T-helper 1 cell treated with Interleukin-12 subunit alpha and Interleukin-12 subunit beta and Interleukin-4 antibody, amounts not matched to agents 30 ng/mL and 1 ng/mL, for 36 hours (primary cell): ENCODE measurements around the gene ZNF607. TPM values are rescaled to one million over a fixed set of nuclear protein-coding genes. Genes with fewer than 3 reads are reported as not detected.
"Not testable (repeated sequence)": the region's sequence is repeated elsewhere in the genome, so short reads cannot be mapped to it uniquely, and the experiment has no call there.

Experiments
- intact Hi-C: fragments of 100-400 bp; cut with micrococcal nuclease; formaldehyde crosslinking; loops from one replicate; pipeline ENCODE4 v1.15.1; 2024
- total RNA-seq: library from RNA; stranded (reverse); gene quantifications from 2 replicates; pipeline ENCODE4 v1.2.3, GENCODE V29; 2022

The ZNF607 gene
- total RNA-seq = 2.1 and 2.2 TPM in 2 replicates

- intact Hi-C loops = loop anchor here (1.0 kb wide), 3 partner anchors 27 to 63 kb away; partner anchors contain the start of gene ZNF573
Measured at GRCh38 chr19:37719111-37719926, at the start of gene ZNF607. Gene ZNF607 (minus strand): TSS chr19:37719761. CDS start chr19:37711618, 8,143 bp downstream.

GRCh38 chr19:37763488-37763887 lies 43.9 kb upstream of the ZNF607 start:
- intact Hi-C loops = no loop called here

- intact Hi-C loops = not testable (repeated sequence)
Measured at GRCh38 chr19:37757683-37758082, 38.1 kb upstream of the ZNF607 start.

GRCh38 chr19:37738371-37738770 lies 18.8 kb upstream of the ZNF607 start:
- intact Hi-C loops = no loop called here

GRCh38 chr19:37725181-37725580 lies 5.6 kb upstream of the ZNF607 start:
- intact Hi-C loops = no loop called here

- intact Hi-C loops = loop anchor here (1.0 kb wide), 4 partner anchors 28 to 126 kb away; partner anchors contain the start of genes ZNF540, ZNF571 and ZNF573
Measured at GRCh38 chr19:37719927-37720265, 335 bp upstream of the ZNF607 start.

- intact Hi-C loops = no loop called here
Measured at GRCh38 chr19:37718304-37718703, 1.3 kb downstream of the ZNF607 start.

- intact Hi-C loops = no loop called here
Measured at GRCh38 chr19:37716140-37716539, 3.4 kb downstream of the ZNF607 start.

- intact Hi-C loops = no loop called here
Measured at GRCh38 chr19:37706052-37706605, 13.4 kb downstream of the ZNF607 start.

GRCh38 chr19:37699057-37699456 lies 20.5 kb downstream of the ZNF607 start:
- intact Hi-C loops = no loop called here

- intact Hi-C loops = no loop called here
Measured at GRCh38 chr19:37698216-37698615, 21.3 kb downstream of the ZNF607 start.

- intact Hi-C loops = no loop called here
Measured at GRCh38 chr19:37695144-37695899, 24.2 kb downstream of the ZNF607 start.

GRCh38 chr19:37692956-37693620 lies 26.5 kb downstream of the ZNF607 start:
- intact Hi-C loops = loop anchor here (1.0 to 2.0 kb wide), 4 partner anchors 26 to 322 kb away; partner anchors contain the start of genes ZFP30, ZNF527, ZNF540 and ZNF571

GRCh38 chr19:37691881-37692504 lies 27.6 kb downstream of the ZNF607 start:
- intact Hi-C loops = loop anchor here (1.0 to 2.0 kb wide), 4 partner anchors 27 to 321 kb away; partner anchors contain the start of genes ZFP30, ZNF527, ZNF540 and ZNF571

GRCh38 chr19:37683520-37683919 lies 36.0 kb downstream of the ZNF607 start:
- intact Hi-C loops = no loop called here

- intact Hi-C loops = no loop called here
Measured at GRCh38 chr19:37669450-37669914, 50.1 kb downstream of the ZNF607 start.

- intact Hi-C loops = loop anchor here (5.0 to 10.0 kb wide), 6 partner anchors 250 to 1530 kb away; partner anchors contain the start of genes SIPA1L3, WDR87, ZNF146 and ZNF565
Measured at GRCh38 chr19:37657157-37657556, 62.4 kb downstream of the ZNF607 start.

- intact Hi-C loops = loop anchor here (1.0 to 10.0 kb wide), 18 partner anchors 37 to 1529 kb away; partner anchors contain the start of genes SIPA1L3, WDR87, ZNF146 and ZNF260
Measured at GRCh38 chr19:37655689-37656371, 63.7 kb downstream of the ZNF607 start.

- intact Hi-C loops = loop anchor here (1.0 to 10.0 kb wide), 16 partner anchors 38 to 1528 kb away; partner anchors contain the start of genes SIPA1L3, WDR87, ZNF146 and ZNF260
Measured at GRCh38 chr19:37655301-37655688, 64.3 kb downstream of the ZNF607 start, which contains the start of gene ZFP30. Gene ZFP30 (minus strand): TSS chr19:37655465. CDS start chr19:37647822, 7,643 bp downstream.
